SU-DHL-6 (cell line): ENCODE measurements around the gene OR51B2.

Experiments
- H2AFZ ChIP-seq: fragments of 200-600 bp; sonication (generic); 2 replicates; pipeline ENCODE4 v1.6.1; 2014; ENCODE audit warnings: low read depth, mild to moderate bottlenecking, moderate library complexity, mixed read lengths, antibody characterized with exemption, low read length; ENCODE audit not compliant: severe bottlenecking
- H3F3A ChIP-seq: fragments of 200-600 bp; shearing (Covaris generic); 2 replicates; pipeline ENCODE4 v1.6.0; 2016; ENCODE audit warnings: antibody characterized with exemption, mild to moderate bottlenecking; ENCODE audit not compliant: insufficient read depth
- H3K27ac ChIP-seq: fragments of 200-600 bp; sonication (generic); 2 replicates; pipeline ENCODE4 v1.5.1; 2016; ENCODE audit warnings: low read depth, mild to moderate bottlenecking, low read length, moderate library complexity, mixed read lengths
- H3K27me3 ChIP-seq: fragments of 200-600 bp; sonication (generic), shearing (Covaris generic); 2 replicates; pipeline ENCODE4 v1.6.0; 2014; ENCODE audit warnings: mild to moderate bottlenecking, low read length
- H3K36me3 ChIP-seq: fragments of 200-600 bp; sonication (generic); 2 replicates; pipeline ENCODE4 v1.6.1; 2014; ENCODE audit warnings: mild to moderate bottlenecking, low read length, mixed read lengths
- H3K4me2 ChIP-seq: fragments of 300-600, 200-600 bp; shearing (Covaris generic), sonication (generic); 2 replicates; pipeline ENCODE4 v1.6.0; 2014; ENCODE audit warnings: low read length, low read depth, mild to moderate bottlenecking; ENCODE audit not compliant: poor library complexity, severe bottlenecking
- H3K4me3 ChIP-seq: fragments of 200-600 bp; sonication (generic); 2 replicates; pipeline ENCODE4 v1.5.1; 2014; ENCODE audit warnings: antibody characterized with exemption, low read length, mild to moderate bottlenecking, mixed read lengths; ENCODE audit not compliant: insufficient read depth, poor library complexity, severe bottlenecking
- H3K79me2 ChIP-seq: fragments of 200-600 bp; sonication (generic); 2 replicates; pipeline ENCODE4 v1.6.1; 2014; ENCODE audit warnings: mild to moderate bottlenecking, low read length, moderate library complexity; ENCODE audit not compliant: insufficient read depth
- H3K9ac ChIP-seq: fragments of 200-600 bp; sonication (generic); 2 replicates; pipeline ENCODE4 v1.7.0; 2014; ENCODE audit warnings: mild to moderate bottlenecking, low read length
- H3K9me2 ChIP-seq: fragments of 200-600 bp; sonication (generic); replicated peaks from 2 replicates; pipeline ENCODE4 v1.6.1; 2014; ENCODE audit warnings: low read length; ENCODE audit not compliant: insufficient read depth
- H3K9me3 ChIP-seq: fragments of 200-600 bp; sonication (generic); 2 replicates; pipeline ENCODE4 v1.6.1; 2014; ENCODE audit warnings: low read length, mixed read lengths; ENCODE audit not compliant: insufficient read depth
- H4K20me1 ChIP-seq: fragments of 200-600 bp; sonication (generic); 2 replicates; pipeline ENCODE4 v1.6.1; 2014; ENCODE audit warnings: low read depth, mild to moderate bottlenecking, antibody characterized with exemption, low read length, moderate library complexity, mixed read lengths
- EZH2phosphoT487 ChIP-seq: fragments of 200-600 bp; sonication (generic), shearing (Covaris generic); conservative IDR thresholded peaks from 2 replicates; pipeline ENCODE4 v1.6.1; 2018; ENCODE audit warnings: mild to moderate bottlenecking, antibody characterized with exemption, low read length, moderate library complexity, mixed read lengths
- TF ChIP-seq, protein P1 (sequence below): fragments of 200-600 bp; sonication (generic); IDR thresholded peaks from one replicate; pipeline ENCODE4 v1.5.1; 2017; ENCODE audit warnings: antibody characterized with exemption, mild to moderate bottlenecking, low read length, moderate library complexity; ENCODE audit not compliant: insufficient read depth, poor library complexity, severe bottlenecking

Gene OR51B2

DNA sequence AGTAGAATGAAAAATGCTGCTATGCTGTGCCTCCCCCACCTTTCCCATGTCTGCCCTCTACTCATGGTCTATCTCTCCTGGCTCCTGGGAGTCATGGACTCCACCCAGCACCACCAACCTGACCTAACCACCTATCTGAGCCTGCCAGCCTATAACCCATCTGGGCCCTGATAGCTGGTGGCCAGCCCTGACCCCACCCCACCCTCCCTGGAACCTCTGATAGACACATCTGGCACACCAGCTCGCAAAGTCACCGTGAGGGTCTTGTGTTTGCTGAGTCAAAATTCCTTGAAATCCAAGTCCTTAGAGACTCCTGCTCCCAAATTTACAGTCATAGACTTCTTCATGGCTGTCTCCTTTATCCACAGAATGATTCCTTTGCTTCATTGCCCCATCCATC is 39.5 kb downstream of the OR51B2 start:
- Histone ChIP-seq H3K27ac (no peak overlapping the region), H3K4me2 (no peak overlapping the region), H4K20me1 (no peaks in the 10 kb centered on the region), H3K9ac (no peak overlapping the region), H3K27me3 (no peaks in the 10 kb centered on the region), H3K36me3 (no peaks in the 10 kb centered on the region), H3F3A (no peaks in the 10 kb centered on the region), H2AFZ (no peak overlapping the region), H3K9me3 (no peaks in the 10 kb centered on the region), H3K79me2 (no peaks in the 10 kb centered on the region), H3K9me2 (no peaks in the 10 kb centered on the region), H3K4me3 (no peak overlapping the region)
- TF ChIP-seq, protein P1, sequence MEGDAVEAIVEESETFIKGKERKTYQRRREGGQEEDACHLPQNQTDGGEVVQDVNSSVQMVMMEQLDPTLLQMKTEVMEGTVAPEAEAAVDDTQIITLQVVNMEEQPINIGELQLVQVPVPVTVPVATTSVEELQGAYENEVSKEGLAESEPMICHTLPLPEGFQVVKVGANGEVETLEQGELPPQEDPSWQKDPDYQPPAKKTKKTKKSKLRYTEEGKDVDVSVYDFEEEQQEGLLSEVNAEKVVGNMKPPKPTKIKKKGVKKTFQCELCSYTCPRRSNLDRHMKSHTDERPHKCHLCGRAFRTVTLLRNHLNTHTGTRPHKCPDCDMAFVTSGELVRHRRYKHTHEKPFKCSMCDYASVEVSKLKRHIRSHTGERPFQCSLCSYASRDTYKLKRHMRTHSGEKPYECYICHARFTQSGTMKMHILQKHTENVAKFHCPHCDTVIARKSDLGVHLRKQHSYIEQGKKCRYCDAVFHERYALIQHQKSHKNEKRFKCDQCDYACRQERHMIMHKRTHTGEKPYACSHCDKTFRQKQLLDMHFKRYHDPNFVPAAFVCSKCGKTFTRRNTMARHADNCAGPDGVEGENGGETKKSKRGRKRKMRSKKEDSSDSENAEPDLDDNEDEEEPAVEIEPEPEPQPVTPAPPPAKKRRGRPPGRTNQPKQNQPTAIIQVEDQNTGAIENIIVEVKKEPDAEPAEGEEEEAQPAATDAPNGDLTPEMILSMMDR, result no peak

DNA sequence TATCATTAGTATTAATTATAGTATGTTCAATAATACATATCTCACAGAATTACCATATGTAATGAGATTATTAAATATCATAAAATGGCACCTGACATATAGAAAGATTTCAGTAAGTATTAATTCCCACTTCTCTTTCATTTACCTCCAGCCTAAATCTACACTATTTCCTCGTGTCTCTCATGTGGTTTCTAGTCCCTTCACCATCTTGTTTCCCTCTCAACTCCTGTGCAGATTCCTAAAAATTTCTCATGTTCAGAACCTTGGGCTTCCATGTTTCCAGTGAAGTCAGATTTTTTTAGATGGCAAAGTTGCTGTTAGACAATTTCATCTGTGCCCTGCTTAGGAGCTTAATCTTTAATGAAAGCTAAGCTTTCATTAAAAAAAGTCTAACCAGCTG is 40.2 kb downstream of the OR51B2 start:
- Histone ChIP-seq H3K9me2 (no peaks in the 10 kb centered on the region; the same call in 1 of the 2 replicates), H3F3A (no peaks in the 10 kb centered on the region), H3K27ac (no peak overlapping the region), H3K79me2 (no peaks in the 10 kb centered on the region), H4K20me1 (no peaks in the 10 kb centered on the region), H3K9ac (no peak overlapping the region), H3K36me3 (no peaks in the 10 kb centered on the region), H3K4me2 (no peak overlapping the region), H3K27me3 (no peaks in the 10 kb centered on the region), H2AFZ (no peak overlapping the region), H3K9me3 (no peaks in the 10 kb centered on the region), H3K4me3 (no peak overlapping the region)
- no peak for TF ChIP-seq EZH2phosphoT487
- TF ChIP-seq, protein P1, result no peak

DNA sequence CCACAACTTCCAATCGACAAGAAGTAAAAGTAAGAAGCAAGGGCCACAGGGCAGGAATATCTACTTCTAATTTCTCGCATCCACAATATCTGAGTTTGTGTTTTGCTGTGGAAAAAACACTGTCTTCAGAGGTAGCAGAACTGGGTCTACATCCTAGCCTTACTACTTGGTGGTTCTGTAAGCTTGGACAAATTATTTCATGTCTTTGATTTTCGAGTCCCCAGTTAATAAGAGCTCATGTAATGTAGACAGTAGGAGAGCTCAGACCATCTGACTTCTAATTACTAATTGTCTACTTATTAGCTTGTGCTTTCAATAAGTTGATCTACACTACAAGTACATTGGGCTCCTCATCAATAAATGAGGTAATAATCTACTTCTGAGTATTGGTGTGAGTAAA is 41.0 kb downstream of the OR51B2 start:
- Histone ChIP-seq H3F3A (no peaks in the 10 kb centered on the region), H3K27me3 (no peaks in the 10 kb centered on the region), H3K4me3 (no peak overlapping the region), H2AFZ (no peak overlapping the region), H3K79me2 (no peaks in the 10 kb centered on the region), H4K20me1 (no peaks in the 10 kb centered on the region), H3K9me2 (no peaks in the 10 kb centered on the region; the same call in 1 of the 2 replicates), H3K36me3 (no peaks in the 10 kb centered on the region), H3K9ac (no peak overlapping the region), H3K27ac (no peak overlapping the region), H3K9me3 (no peaks in the 10 kb centered on the region), H3K4me2 (no peak overlapping the region)
- TF ChIP-seq EZH2phosphoT487, result no peak
- TF ChIP-seq, protein P1, result no peak
